ENCODE measurements around the gene NRM. TPM values are rescaled to one million over a fixed set of nuclear protein-coding genes. Genes with fewer than 3 reads are reported as not detected.

Gene NRM, protein sequence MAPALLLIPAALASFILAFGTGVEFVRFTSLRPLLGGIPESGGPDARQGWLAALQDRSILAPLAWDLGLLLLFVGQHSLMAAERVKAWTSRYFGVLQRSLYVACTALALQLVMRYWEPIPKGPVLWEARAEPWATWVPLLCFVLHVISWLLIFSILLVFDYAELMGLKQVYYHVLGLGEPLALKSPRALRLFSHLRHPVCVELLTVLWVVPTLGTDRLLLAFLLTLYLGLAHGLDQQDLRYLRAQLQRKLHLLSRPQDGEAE
- 23.1 to 27.4 TPM (median 25.9 TPM) in 5 replicates for total RNA-seq (2022; extraction: Qiagen RNA extraction)

DNA sequence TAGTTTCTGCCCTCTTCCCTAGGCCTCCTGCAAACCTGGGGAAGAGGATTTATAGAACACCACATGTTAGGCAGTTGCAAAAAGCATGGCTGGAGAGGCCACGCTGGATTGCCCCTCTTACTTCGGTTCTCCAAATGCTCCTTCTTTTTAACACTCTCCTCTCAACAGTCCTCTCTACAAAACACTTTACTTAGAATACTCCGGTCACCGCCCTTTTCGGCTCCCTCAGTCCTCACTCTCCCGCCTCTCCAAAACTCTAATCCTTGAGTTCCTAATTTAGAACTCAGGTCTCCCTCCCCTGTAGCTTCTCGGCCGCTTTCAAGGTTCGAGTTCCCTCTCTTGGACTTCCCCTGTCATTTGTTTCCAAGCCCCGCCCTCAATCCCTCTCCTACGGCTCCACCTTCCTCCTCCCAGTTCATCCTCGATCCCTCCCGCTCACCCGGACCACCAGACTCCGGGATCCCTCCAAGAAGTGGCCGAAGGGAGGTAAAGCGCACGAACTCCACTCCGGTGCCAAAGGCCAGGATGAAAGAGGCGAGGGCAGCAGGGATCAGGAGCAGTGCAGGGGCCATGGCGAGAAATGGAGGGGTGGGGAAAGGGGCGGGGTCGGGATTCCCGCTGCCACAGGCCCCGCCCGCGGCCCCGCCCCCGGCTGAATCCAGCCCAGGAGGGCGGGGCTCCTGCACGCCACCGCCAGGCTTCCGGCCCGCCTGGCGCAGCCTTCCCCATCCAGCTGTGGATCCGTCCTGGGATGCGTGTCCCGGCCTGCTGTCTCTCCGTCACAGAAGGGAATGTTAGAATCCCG, at the start of gene NRM:
Gene NRM, minus strand, starts transcription at position 582 of the 805 bp plus-strand sequence. Its CDS starts 10 bp downstream, at position 572.

DNA sequence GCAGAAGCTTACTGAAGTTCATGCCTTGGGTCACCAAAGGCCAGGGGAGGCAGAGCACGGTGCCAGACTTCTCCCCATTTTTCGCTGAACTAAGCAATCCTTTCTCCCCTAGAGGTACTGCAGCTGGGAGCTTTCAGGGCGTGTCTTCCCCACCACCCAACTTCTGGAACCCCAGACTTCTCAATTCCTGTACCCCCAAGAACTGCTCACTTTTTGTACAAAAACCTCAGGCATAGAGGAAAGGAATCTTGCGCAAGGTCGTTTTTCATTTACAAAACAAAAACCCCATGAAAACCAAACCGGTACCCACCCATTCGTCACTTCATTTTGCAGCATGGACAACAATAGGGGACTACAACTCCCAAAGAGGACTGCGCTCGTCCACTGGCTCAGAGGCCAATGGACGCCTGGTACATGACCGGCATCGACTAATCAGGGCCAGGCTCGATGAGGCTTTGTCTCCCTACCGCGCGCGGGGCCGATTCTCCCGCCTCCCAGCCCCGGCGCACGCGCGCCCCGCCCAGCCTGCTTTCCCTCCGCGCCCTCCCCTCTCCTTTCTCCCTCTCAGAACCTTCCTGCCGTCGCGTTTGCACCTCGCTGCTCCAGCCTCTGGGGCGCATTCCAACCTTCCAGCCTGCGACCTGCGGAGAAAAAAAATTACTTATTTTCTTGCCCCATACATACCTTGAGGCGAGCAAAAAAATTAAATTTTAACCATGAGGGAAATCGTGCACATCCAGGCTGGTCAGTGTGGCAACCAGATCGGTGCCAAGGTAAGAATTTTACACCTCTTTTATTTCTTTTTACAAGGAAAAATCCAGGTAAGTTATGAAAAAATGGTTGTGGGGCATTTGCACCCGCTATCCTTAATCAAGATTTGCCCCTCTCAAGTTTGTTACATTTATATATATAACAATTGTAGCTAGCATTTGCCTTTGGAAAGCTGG, 29.3 kb upstream of the NRM start, which contains the start of gene TUBB:
Gene TUBB, plus strand, starts transcription at position 562 of the 947 bp plus-strand sequence. Its CDS starts 155 bp downstream, at position 717.

DNA sequence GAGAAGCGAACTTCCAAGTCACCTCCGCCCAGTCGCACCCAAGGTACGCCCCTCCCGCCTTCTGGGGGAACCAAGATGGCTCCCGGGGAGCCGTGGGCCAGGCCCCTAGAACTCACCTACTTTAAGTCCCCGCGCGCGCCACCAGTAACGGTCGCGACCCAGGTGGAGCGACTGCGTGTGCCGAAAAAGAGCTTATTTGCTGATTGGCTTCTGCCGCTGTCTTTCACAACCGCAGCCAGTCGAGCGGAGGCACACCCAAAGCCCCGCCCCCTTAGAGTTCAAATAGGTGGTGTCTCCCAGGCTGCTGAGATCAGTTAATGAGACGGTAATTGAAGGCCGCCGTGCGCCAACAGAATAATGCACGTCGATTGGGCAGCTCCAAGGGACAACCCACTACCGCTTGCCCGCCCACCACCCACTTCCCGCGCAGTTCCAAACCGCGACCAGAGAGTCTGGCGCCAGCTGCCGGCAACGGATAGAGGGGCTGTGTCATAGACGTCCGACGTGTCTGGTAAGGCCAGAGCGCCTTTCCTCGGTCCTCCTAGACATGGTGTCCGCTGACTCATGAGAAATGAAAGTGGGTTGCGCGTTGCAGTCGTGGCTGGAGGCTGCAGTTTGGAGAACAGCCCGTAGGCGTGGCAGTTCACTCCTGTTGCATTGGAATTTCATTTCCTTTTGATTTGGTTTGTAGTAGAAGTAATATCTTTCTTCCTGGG, 26.5 kb upstream of the NRM start, which contains the start of gene MDC1:
Gene MDC1, minus strand, starts transcription at position 153 of the 716 bp plus-strand sequence. CDS start 2,106 bp downstream, outside the sequence.

DNA sequence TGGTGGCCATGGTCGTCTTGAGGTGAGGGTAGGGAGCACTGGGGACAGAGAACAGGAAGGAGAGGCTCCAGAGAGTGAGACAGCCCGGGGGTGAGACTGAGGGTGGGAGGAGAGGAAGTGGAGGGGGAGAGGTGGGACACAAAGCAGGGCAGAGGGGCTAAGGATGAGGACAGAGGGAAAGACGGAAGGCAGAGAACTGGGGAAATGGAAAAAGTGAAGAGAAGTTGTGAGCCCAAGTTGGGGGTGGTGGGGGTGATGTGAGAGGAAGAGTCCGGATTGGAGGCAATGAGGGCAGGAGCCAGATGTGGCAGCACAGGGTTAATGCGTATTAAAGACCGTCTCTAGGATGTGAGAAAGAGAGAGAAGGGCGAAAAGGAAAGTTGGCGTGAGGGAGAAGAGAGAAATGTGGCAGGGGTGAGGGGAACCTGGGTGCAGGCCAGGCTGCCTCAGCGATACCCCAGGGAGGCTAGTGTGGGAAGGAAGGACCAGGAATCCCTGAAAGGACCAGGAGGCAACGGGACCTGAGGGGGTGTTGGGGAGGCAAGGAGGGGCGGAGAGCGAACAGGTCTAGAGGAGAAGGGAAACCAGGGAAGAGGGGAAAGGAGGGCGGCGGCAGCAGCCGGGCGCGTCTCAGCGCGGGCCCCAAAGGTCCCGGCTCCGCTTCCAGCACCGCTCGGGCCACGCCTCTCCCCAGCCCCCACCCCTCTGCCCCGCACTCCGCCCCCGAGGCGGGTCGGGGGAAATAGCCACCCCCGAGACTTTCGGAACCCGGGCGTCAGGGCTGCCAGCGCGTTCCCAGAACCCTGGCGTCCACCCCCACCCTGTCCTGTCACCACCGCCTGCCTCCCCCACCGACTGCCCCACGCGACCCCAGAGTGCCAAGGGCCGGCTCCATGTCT, 4.5 kb downstream of the NRM start, which contains the start of gene PPP1R18:
Gene PPP1R18, minus strand, starts transcription at position 637 of the 899 bp plus-strand sequence. Its CDS starts 627 bp downstream, at position 10.

DNA sequence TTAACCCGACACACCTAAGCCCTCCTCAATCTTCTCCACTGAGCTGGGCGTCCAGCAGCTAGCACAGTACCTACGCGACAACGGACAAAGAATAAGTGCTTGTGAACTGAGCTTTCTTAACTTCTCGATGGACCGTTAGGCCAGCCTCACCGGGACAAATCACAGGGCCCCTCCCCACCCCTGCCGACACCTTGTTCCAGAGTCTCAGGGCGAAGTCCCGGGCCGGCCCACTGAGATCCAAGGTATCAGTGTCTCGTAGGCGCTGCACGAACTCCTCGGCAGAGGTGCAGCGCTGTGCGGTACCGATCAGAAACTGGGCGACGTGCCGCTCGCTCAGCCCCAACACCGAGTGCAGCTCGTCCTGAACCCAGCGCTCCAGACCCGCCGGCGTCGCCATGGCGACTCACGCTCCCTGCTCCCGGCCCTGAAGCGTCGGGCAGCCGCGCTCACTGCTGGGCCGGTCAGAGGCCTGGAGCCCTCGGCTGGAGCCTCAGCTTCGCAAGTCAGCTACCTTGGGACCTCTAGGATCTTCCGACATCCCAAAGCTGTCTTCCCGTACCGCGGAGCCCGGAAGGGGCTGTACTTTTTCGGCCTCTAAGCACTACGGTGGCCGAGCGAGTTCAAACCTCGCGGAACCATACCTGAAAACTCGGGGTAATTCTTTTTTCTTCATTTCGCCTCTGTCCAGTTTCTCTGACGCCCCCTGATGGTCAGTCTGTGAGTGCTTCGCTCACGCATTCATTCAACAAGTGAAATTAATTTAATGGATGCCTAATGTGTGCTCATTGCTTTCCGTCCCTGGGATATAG, 18.1 kb downstream of the NRM start, which contains the start of gene DHX16:
Gene DHX16, minus strand, starts transcription at position 562 of the 809 bp plus-strand sequence. Its CDS starts 165 bp downstream, at position 397.

DNA sequence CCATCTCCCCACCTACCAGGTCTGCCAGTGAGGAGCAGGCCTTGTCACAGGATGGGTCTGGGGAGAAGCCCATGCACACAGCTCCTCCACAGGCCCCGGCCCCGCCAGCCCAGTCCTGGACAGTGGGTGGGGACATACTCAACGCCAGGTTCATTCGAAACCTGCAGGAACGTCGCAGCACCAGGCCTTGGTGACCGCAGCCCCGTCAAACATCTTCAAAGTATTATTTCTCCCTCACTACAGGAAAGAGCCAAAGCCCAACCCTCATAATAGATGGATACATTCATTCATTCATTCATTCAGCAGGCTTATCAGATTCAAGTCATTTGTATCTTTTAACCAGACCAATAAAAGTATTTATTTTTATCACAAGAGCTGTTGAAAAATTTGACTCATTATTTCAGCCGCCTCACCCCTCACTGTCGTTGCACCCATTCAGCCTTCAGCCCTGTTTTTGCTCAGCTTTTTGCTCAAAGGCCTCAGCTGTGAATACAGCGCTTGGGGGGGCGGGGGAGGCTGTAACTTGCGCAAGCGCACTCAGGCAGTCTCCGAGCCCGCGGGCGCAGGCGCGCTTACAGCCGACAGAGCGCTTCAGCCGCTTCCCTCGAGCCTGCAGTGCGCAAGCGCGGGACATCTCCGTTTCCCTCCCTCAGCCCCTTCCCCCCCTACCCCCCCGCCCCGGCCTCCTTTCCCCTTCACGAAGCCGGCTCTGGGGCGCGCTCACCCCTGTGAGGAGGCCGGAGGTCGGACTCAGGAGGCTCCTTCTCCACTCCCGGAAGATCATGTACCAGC, 44.1 kb downstream of the NRM start, which contains the start of gene C6orf136:
Gene C6orf136, plus strand, starts transcription at position 684 of the 792 bp plus-strand sequence. Its CDS starts 99 bp downstream, at position 783.

Other genes starting within 250 kb of the NRM start
- 56.4 to 67.3 TPM (median 59.7 TPM) in 5 replicates for gene HLA-E, start 201.5 kb downstream of the NRM start, total RNA-seq (2022; extraction: Qiagen RNA extraction)
- gene GNL1, start 134.5 kb downstream of the NRM start, total RNA-seq (2022; extraction: Qiagen RNA extraction), result 28.7 to 34.3 TPM (median 33.2 TPM) in 5 replicates
- gene PRR3, start 133.7 kb downstream of the NRM start, total RNA-seq (2022; extraction: Qiagen RNA extraction), result 14.9 to 17.6 TPM (median 16.6 TPM) in 5 replicates
- 46.8 to 55.1 TPM (median 50.0 TPM) in 5 replicates for gene ABCF1, start 119.5 kb downstream of the NRM start, total RNA-seq (2022; extraction: Qiagen RNA extraction)
- 28.1 to 45.4 TPM (median 29.3 TPM) in 5 replicates for gene PPP1R10, start 73.7 kb downstream of the NRM start, total RNA-seq (2022; extraction: Qiagen RNA extraction)
- gene MRPS18B, start 73.1 kb downstream of the NRM start, total RNA-seq (2022; extraction: Qiagen RNA extraction), result 68.8 to 112 TPM (median 72.9 TPM) in 5 replicates
- gene ATAT1, start 64.1 kb downstream of the NRM start, total RNA-seq (2022; extraction: Qiagen RNA extraction), result 4.4 to 6.3 TPM (median 6.0 TPM) in 5 replicates
- gene C6orf136, start 43.9 kb downstream of the NRM start, total RNA-seq (2022; extraction: Qiagen RNA extraction), result 10.1 to 14.3 TPM (median 12.1 TPM) in 5 replicates
- gene DHX16, start 18.0 kb downstream of the NRM start, total RNA-seq (2022; extraction: Qiagen RNA extraction), result 25.2 to 30.4 TPM (median 27.0 TPM) in 5 replicates
- 41.4 to 47.5 TPM (median 44.5 TPM) in 5 replicates for gene PPP1R18, start 4.3 kb downstream of the NRM start, total RNA-seq (2022; extraction: Qiagen RNA extraction)
- gene MDC1, start 26.3 kb upstream of the NRM start, total RNA-seq (2022; extraction: Qiagen RNA extraction), result 14.9 to 21.3 TPM (median 16.4 TPM) in 5 replicates
- gene TUBB, start 29.4 kb upstream of the NRM start, total RNA-seq (2022; extraction: Qiagen RNA extraction), result 822 to 948 TPM (median 905 TPM) in 5 replicates
- gene FLOT1, start 51.7 kb upstream of the NRM start, total RNA-seq (2022; extraction: Qiagen RNA extraction), result 84.0 to 102 TPM (median 90.7 TPM) in 5 replicates
- 48.0 to 79.6 TPM (median 72.7 TPM) in 5 replicates for gene IER3, start 53.6 kb upstream of the NRM start, total RNA-seq (2022; extraction: Qiagen RNA extraction)
- gene DDR1, start 193.5 kb upstream of the NRM start, total RNA-seq (2022; extraction: Qiagen RNA extraction), result 51.1 to 64.4 TPM (median 58.1 TPM) in 5 replicates
- 18.1 to 21.8 TPM (median 20.4 TPM) in 5 replicates for gene GTF2H4, start 217.2 kb upstream of the NRM start, total RNA-seq (2022; extraction: Qiagen RNA extraction)
- gene VARS2, start 223.3 kb upstream of the NRM start, total RNA-seq (2022; extraction: Qiagen RNA extraction), result 11.3 to 16.0 TPM (median 14.6 TPM) in 5 replicates
- gene SFTA2, start 241.2 kb upstream of the NRM start, total RNA-seq (2022; extraction: Qiagen RNA extraction), result 0.27 TPM in 1 of 5 replicates, not detected in the others
- gene MUCL3, start 250.0 kb upstream of the NRM start, total RNA-seq (2022; extraction: Qiagen RNA extraction), result 0.08 to 0.20 TPM (median 0.12 TPM) in 5 replicates